Measurements from ENCODE around the gene TOGARAM2.

TOGARAM2 gene

GRCh38 chr2:29000481-29000880 lies 19.4 kb downstream of the TOGARAM2 start:
- no peak for DNase-seq

- no peak for DNase-seq
Observed at GRCh38 chr2:29000956-29001355, 19.9 kb downstream of the TOGARAM2 start.

DNA sequence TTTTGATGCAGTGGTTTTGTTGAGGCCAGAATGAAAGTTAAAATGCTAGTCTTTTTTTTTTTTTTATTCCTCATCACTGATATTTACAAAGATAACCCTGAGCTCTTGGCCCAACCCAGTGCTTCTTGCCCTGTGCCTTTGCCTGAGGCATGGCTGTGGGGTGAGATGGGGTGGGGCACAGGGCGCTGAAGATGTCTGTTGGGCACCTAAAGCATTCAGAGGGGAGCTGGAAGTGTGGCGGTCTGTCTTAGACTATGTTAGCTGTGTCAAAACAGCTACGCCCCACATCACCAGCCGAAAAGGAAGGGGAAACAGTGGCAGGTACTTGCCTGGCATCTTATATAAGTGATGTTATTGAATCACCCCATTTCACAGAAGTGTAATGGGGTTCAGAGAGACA lies 20.7 kb downstream of the TOGARAM2 start:
- DNase-seq: no peak

DNA sequence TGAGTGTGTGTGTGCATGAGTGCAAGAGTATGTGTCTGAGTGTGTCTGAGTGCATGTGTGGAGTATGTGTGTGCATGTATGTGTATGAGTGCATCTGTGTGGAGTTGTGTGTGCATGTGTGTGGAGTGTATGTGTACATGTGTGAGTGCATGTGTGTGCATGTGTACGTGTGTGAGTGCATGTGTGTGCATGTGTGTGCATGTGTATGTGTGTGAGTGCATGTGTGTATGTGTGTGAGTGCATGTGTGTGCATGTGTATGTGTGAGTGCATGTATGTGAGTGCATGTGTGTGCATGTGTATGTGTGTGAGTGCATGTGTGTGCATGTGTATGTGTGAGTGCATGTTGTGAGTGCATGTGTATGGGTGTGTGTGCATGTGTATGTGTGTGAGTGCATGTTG lies 23.7 kb downstream of the TOGARAM2 start:
- no peak for DNase-seq

- DNase-seq: no peak
Observed at GRCh38 chr2:29005331-29005730, 24.2 kb downstream of the TOGARAM2 start.

GRCh38 chr2:29006092-29006979 lies 25.2 kb downstream of the TOGARAM2 start:
- DNase-seq: no peak

- DNase-seq: no peak
Observed at GRCh38 chr2:29006980-29007301, 25.8 kb downstream of the TOGARAM2 start.

- DNase-seq: no peak
Observed at GRCh38 chr2:29009270-29009669, 28.2 kb downstream of the TOGARAM2 start.

GRCh38 chr2:29009711-29010677 lies 28.9 kb downstream of the TOGARAM2 start:
- DNase-seq: no peak

DNA sequence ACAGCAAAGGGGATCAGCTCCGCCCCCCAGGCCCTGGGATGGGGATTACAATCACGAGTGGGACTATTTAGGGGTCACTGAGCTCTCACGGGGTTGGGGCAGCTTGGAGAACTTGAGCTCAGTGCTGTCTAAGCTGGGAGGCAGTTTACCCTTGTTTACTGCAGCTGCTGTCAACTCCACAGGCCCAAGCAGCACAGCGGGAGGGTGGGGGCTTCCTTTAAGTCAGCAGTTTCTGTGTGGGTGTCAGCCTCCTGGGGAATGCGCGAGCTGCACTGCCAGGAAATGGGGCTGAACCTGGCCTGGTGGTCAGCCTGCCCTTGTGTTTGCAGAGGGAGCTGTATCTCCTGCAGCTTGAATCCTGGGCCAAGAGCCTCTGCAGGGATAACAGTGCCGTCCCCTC lies 29.8 kb downstream of the TOGARAM2 start:
- DNase-seq: no peak

DNA sequence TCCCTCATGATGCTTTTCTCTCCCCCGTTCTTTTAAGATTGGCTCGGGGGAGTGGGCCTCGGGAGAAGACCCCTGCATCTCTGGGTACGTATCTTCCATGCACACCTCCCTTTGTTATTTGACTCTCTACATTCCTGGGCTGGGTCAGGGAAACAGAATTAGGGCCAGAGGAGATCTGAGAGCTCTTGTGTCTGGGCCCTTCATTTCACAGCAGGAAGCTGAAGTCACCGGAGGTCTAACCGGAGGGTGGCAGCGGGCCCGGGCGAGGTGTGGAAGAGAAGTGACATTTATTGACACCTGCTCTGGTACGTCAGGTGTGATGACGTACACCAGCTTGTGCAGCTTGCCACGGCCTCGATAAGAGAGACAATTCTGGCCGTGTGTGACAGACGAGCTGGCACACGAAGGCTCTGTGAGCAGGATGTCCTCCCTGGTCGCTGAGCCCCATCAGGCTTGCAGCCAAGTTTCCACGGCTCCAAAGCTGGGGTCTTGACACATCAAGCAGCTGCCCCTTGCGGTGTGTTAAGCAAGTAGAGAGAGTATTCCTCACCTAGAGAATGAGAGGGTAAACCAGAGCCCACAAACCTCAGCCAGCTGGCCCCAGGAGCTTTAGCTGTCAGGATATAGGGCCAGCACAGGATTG lies 30.4 kb downstream of the TOGARAM2 start:
- DNase-seq: peak; percentile 89

- DNase-seq: no peak
Observed at GRCh38 chr2:29012211-29012681, 31.1 kb downstream of the TOGARAM2 start.

GRCh38 chr2:29013057-29013780 lies 32.1 kb downstream of the TOGARAM2 start:
- DNase-seq: no peak

GRCh38 chr2:29014331-29014730 lies 33.2 kb downstream of the TOGARAM2 start:
- DNase-seq: no peak

- peak; percentile 66 for DNase-seq
Observed at GRCh38 chr2:29014811-29015421, 33.8 kb downstream of the TOGARAM2 start.

- peak; percentile 88 for DNase-seq
Observed at GRCh38 chr2:29015701-29016470, 34.8 kb downstream of the TOGARAM2 start.

- DNase-seq: no peak
Observed at GRCh38 chr2:29016504-29016903, 35.4 kb downstream of the TOGARAM2 start.

GRCh38 chr2:29017716-29018435 lies 36.8 kb downstream of the TOGARAM2 start:
- DNase-seq: no peak

DNA sequence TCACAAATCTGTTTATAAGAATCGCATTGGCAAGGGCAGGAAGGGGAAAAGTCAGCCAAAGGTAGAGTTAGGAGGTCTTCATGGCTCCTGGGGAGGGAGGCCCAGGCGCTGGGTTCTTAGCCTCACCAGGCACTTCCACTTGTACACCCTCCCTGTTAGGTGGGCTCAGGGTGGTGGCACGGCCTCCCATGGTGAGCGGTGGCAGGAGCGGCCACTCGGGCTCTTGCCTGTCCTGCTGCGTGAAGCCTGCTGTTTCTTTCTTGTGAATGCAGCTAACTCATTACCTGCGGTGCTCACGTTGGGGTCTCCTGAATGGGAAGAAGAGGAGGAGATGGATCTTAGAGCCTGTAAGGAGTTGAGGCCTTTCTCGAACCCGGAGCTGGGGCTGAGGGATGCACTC lies 40.8 kb downstream of the TOGARAM2 start:
- DNase-seq: no peak

GRCh38 chr2:29022679-29023078 lies 41.6 kb downstream of the TOGARAM2 start:
- DNase-seq: no peak

GRCh38 chr2:29023188-29023587 lies 42.1 kb downstream of the TOGARAM2 start:
- no peak for DNase-seq
